IPS-18c (cell line): ENCODE results near the gene GSK3B.

Source experiments
- H3K4me3 ChIP-seq: 2 replicates; pipeline ENCODE4 v1.7.0; 2013; ENCODE audit warnings: low read depth, mild to moderate bottlenecking, low read length, moderate library complexity; ENCODE audit not compliant: insufficient read depth
- H3K9me3 ChIP-seq: one replicate; pipeline ENCODE4 v1.6.1; 2013; ENCODE audit warnings: mild to moderate bottlenecking, low read length, moderate library complexity; ENCODE audit not compliant: control insufficient read depth, insufficient read depth

GSK3B gene

GRCh38 chr3:119834754-119835370 lies 259.4 kb downstream of the GSK3B start:
- no peak overlapping the region for H3K4me3 ChIP-seq
- no peaks in the 10 kb centered on the region for H3K9me3 ChIP-seq

DNA sequence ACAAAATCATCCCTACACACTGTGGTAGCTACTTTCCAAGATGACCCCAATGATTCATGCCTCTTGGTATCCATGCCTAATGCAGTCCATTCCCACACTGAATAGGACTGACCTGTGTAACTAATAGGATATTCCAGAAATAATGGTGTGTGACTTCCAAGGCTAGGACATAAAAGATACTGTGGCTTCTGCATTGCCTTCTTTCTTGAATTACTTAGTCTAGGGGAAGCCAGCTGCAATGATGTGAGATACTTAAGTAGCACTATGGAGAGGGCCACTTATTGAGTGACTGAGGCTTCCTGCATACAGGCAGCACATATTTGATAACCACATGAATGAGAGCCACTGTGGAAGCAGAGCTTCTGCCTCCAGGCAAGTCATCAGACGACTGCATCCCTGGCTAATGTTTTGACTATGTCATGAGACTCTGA lies 262.3 kb downstream of the GSK3B start:
- no peak overlapping the region for H3K4me3 ChIP-seq
- H3K9me3 ChIP-seq = no peaks in the 10 kb centered on the region

- Histone ChIP-seq H3K9me3 (no peaks in the 10 kb centered on the region), H3K4me3 (no peak overlapping the region)
Observed at GRCh38 chr3:119831022-119831421, 263.2 kb downstream of the GSK3B start.

- Histone ChIP-seq H3K9me3 (no peaks in the 10 kb centered on the region), H3K4me3 (no peak overlapping the region)
Observed at GRCh38 chr3:119829420-119829819, 264.8 kb downstream of the GSK3B start.

GRCh38 chr3:119826711-119827608 lies 267.3 kb downstream of the GSK3B start:
- Histone ChIP-seq H3K9me3 (no peaks in the 10 kb centered on the region), H3K4me3 (no peak overlapping the region)

- Histone ChIP-seq H3K4me3 (no peak overlapping the region), H3K9me3 (no peaks in the 10 kb centered on the region)
Observed at GRCh38 chr3:119825820-119826219, 268.4 kb downstream of the GSK3B start.

DNA sequence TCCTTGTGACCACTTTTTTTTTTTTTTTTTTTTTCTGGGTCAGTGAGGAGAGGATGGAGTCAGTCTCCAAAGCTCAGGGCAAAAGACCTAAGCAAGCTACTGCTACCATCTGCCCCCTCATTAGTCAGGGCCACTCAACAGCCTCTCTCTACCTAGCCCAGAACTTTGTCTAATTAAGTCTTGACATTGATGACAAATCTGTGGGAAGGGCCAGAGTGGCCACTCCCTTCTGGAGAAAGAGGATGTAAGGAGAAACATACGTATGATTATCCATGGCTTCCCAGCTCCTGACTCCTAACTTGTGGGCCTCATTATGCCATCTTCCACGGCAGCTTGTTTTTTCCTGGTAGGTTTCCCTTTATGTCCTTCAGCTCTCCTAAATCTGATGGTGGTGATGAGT lies 274.4 kb downstream of the GSK3B start:
- H3K4me3 ChIP-seq = no peak overlapping the region

GRCh38 chr3:119818937-119819336 lies 275.3 kb downstream of the GSK3B start:
- no peak overlapping the region for H3K4me3 ChIP-seq

More for the DNA sequence above, 274.4 kb downstream of the GSK3B start:
- H3K9me3 ChIP-seq = no peaks in the 10 kb centered on the region

GRCh38 chr3:119817583-119818363 lies 276.5 kb downstream of the GSK3B start:
- Histone ChIP-seq H3K4me3 (no peak overlapping the region), H3K9me3 (no peaks in the 10 kb centered on the region)

More at GRCh38 chr3:119818937-119819336, 275.3 kb downstream of the GSK3B start:
- H3K9me3 ChIP-seq = no peaks in the 10 kb centered on the region

GRCh38 chr3:119817071-119817470 lies 277.2 kb downstream of the GSK3B start:
- no peaks in the 10 kb centered on the region for H3K9me3 ChIP-seq
- H3K4me3 ChIP-seq = no peak overlapping the region

DNA sequence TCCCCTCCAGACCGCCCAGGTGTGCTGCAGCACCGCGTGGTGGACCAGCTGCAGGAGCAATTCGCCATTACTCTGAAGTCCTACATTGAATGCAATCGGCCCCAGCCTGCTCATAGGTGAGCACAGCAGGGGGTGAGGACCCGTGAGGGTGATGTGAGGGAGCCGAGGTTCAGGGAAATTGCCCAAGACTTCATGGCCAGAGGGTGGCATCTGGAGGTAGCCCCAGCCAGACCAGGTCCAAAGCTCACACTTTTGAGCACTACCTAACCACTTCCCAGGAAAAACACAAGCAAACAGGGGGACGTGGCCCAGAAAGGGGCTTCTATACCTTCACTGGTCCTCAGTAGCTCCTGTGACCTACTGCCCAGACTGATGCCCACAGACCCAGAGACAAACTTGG lies 278.5 kb downstream of the GSK3B start:
- no peaks in the 10 kb centered on the region for H3K9me3 ChIP-seq
- no peak overlapping the region for H3K4me3 ChIP-seq

DNA sequence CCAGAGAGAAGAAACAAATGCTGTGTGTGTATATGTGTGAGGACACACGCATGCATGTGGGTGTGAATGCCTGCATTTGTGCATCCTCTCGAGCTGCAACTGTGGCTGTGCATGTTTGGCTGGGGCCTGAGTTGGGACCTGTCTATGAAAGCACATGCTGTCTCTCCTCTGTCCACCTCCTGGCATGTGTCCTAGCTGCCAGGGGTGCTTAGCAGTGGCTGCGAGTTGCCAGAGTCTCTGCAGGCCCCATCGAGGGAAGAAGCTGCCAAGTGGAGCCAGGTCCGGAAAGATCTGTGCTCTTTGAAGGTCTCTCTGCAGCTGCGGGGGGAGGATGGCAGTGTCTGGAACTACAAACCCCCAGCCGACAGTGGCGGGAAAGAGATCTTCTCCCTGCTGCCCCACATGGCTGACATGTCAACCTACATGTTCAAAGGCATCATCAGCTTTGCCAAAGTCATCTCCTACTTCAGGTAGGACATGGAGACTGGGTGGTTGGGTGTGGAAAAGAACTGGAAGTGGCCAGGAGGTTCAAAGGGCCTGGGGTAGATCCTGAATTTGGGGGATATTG lies 281.7 kb downstream of the GSK3B start:
- Histone ChIP-seq H3K4me3 (no peak overlapping the region), H3K9me3 (no peaks in the 10 kb centered on the region)

- Histone ChIP-seq H3K4me3 (no peak overlapping the region; the same call in 1 of the 2 replicates), H3K9me3 (no peaks in the 10 kb centered on the region)
Observed at GRCh38 chr3:119810018-119810435, 284.2 kb downstream of the GSK3B start.

DNA sequence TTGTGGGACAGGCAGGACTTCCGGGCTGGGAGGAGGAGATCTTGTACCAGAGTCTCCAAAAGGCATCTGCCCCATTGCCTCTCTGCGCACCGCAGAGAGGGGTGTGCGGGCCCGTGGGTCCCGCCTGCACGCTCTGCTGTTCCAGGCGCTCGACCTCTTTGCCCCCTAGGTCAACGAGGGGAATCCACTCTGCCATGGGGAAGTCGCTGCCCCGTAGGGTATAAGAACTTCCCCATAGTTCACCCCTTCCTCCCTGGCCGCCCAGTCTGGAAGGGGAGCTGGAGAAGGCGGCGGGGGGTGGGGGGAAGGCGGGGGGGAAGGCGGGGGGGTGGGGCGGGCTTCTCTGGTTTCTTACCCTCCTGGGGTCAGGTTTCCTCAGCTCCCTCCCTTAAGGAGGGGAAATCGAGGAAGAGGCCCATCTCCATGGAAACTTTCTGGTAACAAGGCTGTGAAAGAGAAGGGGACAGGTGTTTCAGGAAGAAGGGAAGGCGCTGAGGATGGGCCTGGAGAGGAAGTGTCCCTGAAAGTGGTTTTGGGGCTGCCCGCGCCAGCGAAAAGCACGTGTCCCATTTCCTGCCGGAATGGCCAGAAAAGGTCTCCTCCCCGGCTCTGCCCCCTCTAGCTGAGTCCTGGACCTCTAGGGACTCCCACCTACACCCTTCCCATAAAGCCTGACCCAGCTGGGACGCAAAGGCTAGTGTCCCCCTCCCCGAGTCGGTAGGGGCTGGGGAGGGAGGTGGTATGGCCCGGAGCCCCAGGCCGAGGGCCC lies 284.8 kb downstream of the GSK3B start:
- H3K4me3 ChIP-seq = no peak overlapping the region; the same call in 1 of the 2 replicates
- no peaks in the 10 kb centered on the region for H3K9me3 ChIP-seq

GRCh38 chr3:119808843-119809242 lies 285.4 kb downstream of the GSK3B start:
- Histone ChIP-seq H3K4me3 (no peak overlapping the region), H3K9me3 (no peaks in the 10 kb centered on the region)

DNA sequence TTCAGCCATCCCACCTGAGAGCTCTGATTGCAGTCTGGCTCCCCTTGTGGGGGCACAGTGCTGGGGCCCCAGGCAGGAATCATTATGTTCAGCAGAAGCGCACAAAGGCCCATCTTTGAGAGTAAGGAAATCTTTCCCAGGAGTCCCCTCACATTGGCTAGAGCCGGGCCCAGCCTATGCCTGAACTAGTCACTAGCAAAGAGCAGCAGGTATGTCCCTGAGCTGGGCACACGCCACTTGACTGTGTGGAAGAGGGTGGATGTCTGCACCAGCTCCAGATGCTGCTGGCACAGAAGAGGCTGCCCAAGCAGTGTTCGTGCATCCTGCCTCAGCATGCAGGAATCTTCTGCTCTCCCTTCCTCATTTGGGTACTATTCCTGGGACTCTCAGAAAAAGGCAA lies 286.0 kb downstream of the GSK3B start:
- Histone ChIP-seq H3K9me3 (no peaks in the 10 kb centered on the region), H3K4me3 (no peak overlapping the region)

GRCh38 chr3:119800844-119801243 lies 293.4 kb downstream of the GSK3B start:
- Histone ChIP-seq H3K9me3 (no peaks in the 10 kb centered on the region), H3K4me3 (no peak overlapping the region)
